Panc1 (cell line): ENCODE results near the gene ZNF506. TPM values are rescaled to one million over a fixed set of nuclear protein-coding genes. Genes with fewer than 3 reads are reported as not detected.
A peak's percentile ranks its signal among the peaks of the same experiment; 100 is the strongest.

Experiments used
- ATAC-seq: fragments of 200-7000 bp; cut with Tn5 transposase; 2 replicates; pipeline ENCODE4 v1.9.1; 2020; ENCODE audit warnings: mild to moderate bottlenecking, moderate library complexity
- BruUV-seq: library from RNA; stranded (reverse); fragments of 400-500 nt; replicated peaks from 2 replicates; lab custom pipeline; 2021; lab: Mats Ljungman, UMichigan
- CTCF ChIA-PET: fragments of 300-600 bp; sonication (Branson Sonifier 250); formaldehyde crosslinking; loops from one replicate; lab custom pipeline; 2022; ENCODE audit warnings: antibody characterized with exemption; lab: Charles Lee
- POLR2A ChIA-PET: fragments of 300-600 bp; sonication (Branson Sonifier 250); formaldehyde crosslinking; loops from one replicate; lab custom pipeline; 2022; ENCODE audit warnings: antibody characterized with exemption; lab: Charles Lee
- DNase-seq: peaks from one replicate; pipeline ENCODE4 v3.0.0-alpha.2; 2010; ENCODE audit warnings: low read depth, low spot score
- H3K27ac ChIP-seq: 2 replicates; pipeline ENCODE4 v1.5.1; 2011; ENCODE audit warnings: mild to moderate bottlenecking, low read length, inconsistent platforms
- H3K27me3 ChIP-seq: fragments of 200-500 bp; sonication (Bioruptor generic); 2 replicates; pipeline ENCODE4 v1.6.0; 2014; ENCODE audit warnings: low read length, inconsistent platforms; ENCODE audit not compliant: control insufficient read depth, insufficient read depth
- H3K36me3 ChIP-seq: fragments of 200-500 bp; sonication (Bioruptor generic); 2 replicates; pipeline ENCODE4 v1.5.1; 2014; ENCODE audit warnings: inconsistent platforms, mild to moderate bottlenecking, low read length, moderate library complexity; ENCODE audit not compliant: control insufficient read depth, insufficient read depth
- H3K4me1 ChIP-seq: 2 replicates; pipeline ENCODE4 v1.5.1; 2011; ENCODE audit warnings: inconsistent platforms, mild to moderate bottlenecking, low read length, moderate library complexity; ENCODE audit not compliant: control insufficient read depth, insufficient read depth
- H3K4me3 ChIP-seq, 2 experiments: 2 replicates each; pipeline ENCODE4 v1.5.1; 2011 to 2012; ENCODE audit warnings: low read depth in 2 of 2, low read length in 2 of 2, mild to moderate bottlenecking in 2 of 2, inconsistent platforms in 1 of 2, moderate library complexity in 1 of 2
- H3K9me3 ChIP-seq: fragments of 200-500 bp; sonication (Bioruptor generic); 2 replicates; pipeline ENCODE4 v1.5.1; 2014; ENCODE audit warnings: low read depth, mild to moderate bottlenecking, inconsistent platforms, low read length, moderate library complexity; ENCODE audit not compliant: control insufficient read depth, insufficient read depth
- CTCF ChIP-seq: fragments of 450-650 bp; IDR thresholded peaks from 2 replicates; pipeline ENCODE4 v1.5.1; 2017; ENCODE audit warnings: mild to moderate bottlenecking
- POLR2AphosphoS5 ChIP-seq: IDR thresholded peaks from 2 replicates; pipeline ENCODE4 v1.6.1; 2012; ENCODE audit warnings: mild to moderate bottlenecking, low read depth, low read length, moderate library complexity
- REST ChIP-seq, 2 experiments: IDR thresholded peaks; 2 replicates each; pipeline ENCODE4 v1.6.1; 2011 to 2012; ENCODE audit warnings: low read depth in 2 of 2, control low read depth in 1 of 2, low read length in 1 of 2, mild to moderate bottlenecking in 1 of 2, moderate library complexity in 1 of 2; ENCODE audit not compliant: insufficient read depth in 1 of 2
- SIN3A ChIP-seq: IDR thresholded peaks from 2 replicates; pipeline ENCODE4 v1.6.1; 2012; ENCODE audit warnings: low read depth, mild to moderate bottlenecking, low read length, moderate library complexity, borderline replicate concordance; ENCODE audit not compliant: insufficient read depth
- TCF7L2 ChIP-seq: IDR thresholded peaks from 2 replicates; pipeline ENCODE4 v1.6.1; 2011; ENCODE audit warnings: mild to moderate bottlenecking, low read depth, low read length, inconsistent platforms
- in situ Hi-C: cut with HindIII; loops from 2 replicates; pipeline ENCODE4 v1.10.0; 2016; ENCODE audit warnings: low sequenced_read_pairs, low pct_unique_long_range_greater_than_20kb
- intact Hi-C: fragments of 100-400 bp; cut with micrococcal nuclease; formaldehyde crosslinking; loops from one replicate; pipeline ENCODE4 v1.10.0; 2022; ENCODE audit not compliant: unreplicated experiment
- total RNA-seq: library from RNA; stranded (reverse); gene quantifications from one replicate; pipeline ENCODE4 v1.2.1, GENCODE V29; 2021; ENCODE audit not compliant: unreplicated experiment

The ZNF506 gene
- total RNA-seq, 1 experiment from 2014 or later, result 11.4 TPM

- H3K27ac ChIP-seq, result peak overlapping the region; percentile 79
- no peaks in the 10 kb centered on the region for H3K4me1 ChIP-seq
- ATAC-seq (no peak), DNase-seq (no peak)
- peaks cover 2% of the 10 kb centered on the region; the same call in 1 of the 2 replicates for H3K9me3 ChIP-seq
- CTCF ChIA-PET, result interaction anchor here (0.6 kb wide), 1 partner anchor 28 kb away, joined by 3 read pairs; no protein-coding TSS in a partner anchor
- H3K27me3 ChIP-seq, result no peaks in the 10 kb centered on the region
- intact Hi-C loops, result no loop called here
- BruUV-seq, result no TSS peak
- in situ Hi-C loops, result no loop called here
- POLR2A ChIA-PET, result interaction anchor here (0.6 kb wide), 1 partner anchor 55 kb away, joined by 13 read pairs; no protein-coding TSS in a partner anchor
- H3K4me3 ChIP-seq, result peak overlapping the region; percentile 59 to 78
- TF ChIP-seq SIN3A (no peak), POLR2AphosphoS5 (no peak), REST (IDR thresholded peaks at IDR 0.05; ENCODE audit: insufficient read depth in 1 of 2, low read depth in 2 of 2, low read length in 1 of 2) (no peak), TCF7L2 (no peak), CTCF (no peak)
- H3K36me3 ChIP-seq, result no peaks in the 10 kb centered on the region; the same call in 1 of the 2 replicates
These were observed 703 bp downstream of the ZNF506 start for GRCh38 chr19:19820774-19821320.

GRCh38 chr19:19817357-19817756, 4.2 kb downstream of the ZNF506 start:
- in situ Hi-C loops, result no loop called here
- no peaks in the 10 kb centered on the region; the same call in 1 of the 2 replicates for H3K36me3 ChIP-seq
- peaks cover 6% of the 10 kb centered on the region; the same call in 1 of the 2 replicates for H3K9me3 ChIP-seq
- no peaks in the 10 kb centered on the region for H3K27me3 ChIP-seq
- no peak overlapping the region for H3K27ac ChIP-seq
- ATAC-seq (no peak), DNase-seq (no peak)
- no peak for TF ChIP-seq SIN3A
- TF ChIP-seq CTCF, result no peak
- no peak for TF ChIP-seq POLR2AphosphoS5
- TF ChIP-seq TCF7L2, result no peak
- TF ChIP-seq REST (IDR thresholded peaks at IDR 0.05; ENCODE audit: insufficient read depth in 1 of 2, low read depth in 2 of 2, low read length in 1 of 2), result no peak
- H3K4me3 ChIP-seq, result no peak overlapping the region
- intact Hi-C loops, result no loop called here
- BruUV-seq, result no TSS peak
- H3K4me1 ChIP-seq, result no peaks in the 10 kb centered on the region
- ChIA-PET POLR2A (no interaction called here), CTCF (no interaction called here)
